Type B pancreatic cell (in vitro differentiated cells): ENCODE data around the gene STAB1. TPM values are rescaled to one million over a fixed set of nuclear protein-coding genes. Genes with fewer than 3 reads are reported as not detected.

ENCODE experiments used
- DNase-seq: peaks from one replicate; pipeline ENCODE4 v3.0.0; 2021; ENCODE audit warnings: mixed read lengths; ENCODE audit not compliant: unreplicated experiment; ENCODE audit errors: extremely low spot score
- H3K27ac Mint-ChIP-seq: 2 replicates; pipeline ENCODE4 v1.8.0; 2021; ENCODE audit warnings: mild to moderate bottlenecking, mixed read lengths
- H3K27me3 Mint-ChIP-seq: 2 replicates; pipeline ENCODE4 v1.8.0; 2021; ENCODE audit warnings: mixed read lengths
- H3K36me3 Mint-ChIP-seq: 2 replicates; pipeline ENCODE4 v1.8.0; 2021; ENCODE audit warnings: mixed read lengths
- H3K4me1 Mint-ChIP-seq: one replicate; pipeline ENCODE4 v1.8.0; 2021; ENCODE audit warnings: mixed read lengths; ENCODE audit not compliant: unreplicated experiment
- H3K4me3 Mint-ChIP-seq: 2 replicates; pipeline ENCODE4 v1.8.0; 2021; ENCODE audit warnings: mild to moderate bottlenecking, mixed read lengths
- H3K9me3 Mint-ChIP-seq: 2 replicates; pipeline ENCODE4 v1.8.0; 2021; ENCODE audit warnings: mixed read lengths
- total RNA-seq: library from RNA; stranded (reverse); gene quantifications from 2 replicates; pipeline ENCODE4 v1.2.1, GENCODE V29; 2021; ENCODE audit warnings: low replicate concordance
- TF ChIP-seq, protein P1 (sequence below): fragments of 200-600 bp; sonication (generic); conservative IDR thresholded peaks from 2 replicates; pipeline ENCODE4 v1.5.0; 2021; ENCODE audit warnings: antibody characterized with exemption, mild to moderate bottlenecking

The STAB1 gene
- total RNA-seq, 1 donor from 2014 or later = not detected

DNA sequence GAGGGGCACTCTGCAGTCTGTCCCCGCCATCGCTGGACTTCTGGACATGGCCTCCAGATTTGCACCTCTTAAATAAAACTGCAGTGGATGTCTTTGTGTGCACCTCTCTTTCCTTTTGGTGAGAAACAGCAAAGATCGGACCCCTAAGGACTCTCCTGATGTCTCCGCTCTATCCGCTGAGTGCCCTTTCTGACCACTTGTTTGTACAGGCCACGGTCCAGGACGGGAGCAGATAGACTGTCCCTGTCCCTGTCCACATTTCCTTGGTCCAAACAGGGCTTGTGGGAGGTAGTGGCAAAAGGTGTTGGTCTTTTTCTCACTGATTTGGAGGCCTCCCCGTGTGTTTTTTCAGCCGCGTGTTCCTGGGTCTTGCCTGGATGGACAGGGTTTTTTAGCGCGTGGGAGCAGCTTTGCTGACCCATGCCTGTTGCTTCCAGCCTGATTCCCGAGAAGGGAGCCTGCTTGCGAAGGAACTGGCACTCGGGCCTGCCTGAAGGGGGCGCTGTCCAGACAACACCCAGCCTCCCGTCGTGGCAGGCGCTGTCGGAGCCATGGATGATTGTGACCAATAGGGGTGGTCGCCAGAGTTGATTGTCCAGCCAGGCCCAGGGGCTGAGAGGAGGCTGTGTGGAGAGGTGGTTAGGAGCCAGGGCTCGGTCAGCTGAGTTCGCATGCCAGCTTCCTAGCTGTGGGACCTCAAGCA lies 13.2 kb upstream of the STAB1 start:
- no peak overlapping the region for H3K4me3 Mint-ChIP-seq
- no peak overlapping the region for H3K27ac Mint-ChIP-seq
- no peaks in the 10 kb centered on the region for H3K9me3 Mint-ChIP-seq

GRCh38 chr3:52483081-52483480 lies 12.1 kb upstream of the STAB1 start:
- peak overlapping the region; percentile 75 for H3K27ac Mint-ChIP-seq
- H3K9me3 Mint-ChIP-seq = no peaks in the 10 kb centered on the region
- H3K36me3 Mint-ChIP-seq = peaks cover 16% of the 10 kb centered on the region
- no peak for DNase-seq
- TF ChIP-seq, protein P1, sequence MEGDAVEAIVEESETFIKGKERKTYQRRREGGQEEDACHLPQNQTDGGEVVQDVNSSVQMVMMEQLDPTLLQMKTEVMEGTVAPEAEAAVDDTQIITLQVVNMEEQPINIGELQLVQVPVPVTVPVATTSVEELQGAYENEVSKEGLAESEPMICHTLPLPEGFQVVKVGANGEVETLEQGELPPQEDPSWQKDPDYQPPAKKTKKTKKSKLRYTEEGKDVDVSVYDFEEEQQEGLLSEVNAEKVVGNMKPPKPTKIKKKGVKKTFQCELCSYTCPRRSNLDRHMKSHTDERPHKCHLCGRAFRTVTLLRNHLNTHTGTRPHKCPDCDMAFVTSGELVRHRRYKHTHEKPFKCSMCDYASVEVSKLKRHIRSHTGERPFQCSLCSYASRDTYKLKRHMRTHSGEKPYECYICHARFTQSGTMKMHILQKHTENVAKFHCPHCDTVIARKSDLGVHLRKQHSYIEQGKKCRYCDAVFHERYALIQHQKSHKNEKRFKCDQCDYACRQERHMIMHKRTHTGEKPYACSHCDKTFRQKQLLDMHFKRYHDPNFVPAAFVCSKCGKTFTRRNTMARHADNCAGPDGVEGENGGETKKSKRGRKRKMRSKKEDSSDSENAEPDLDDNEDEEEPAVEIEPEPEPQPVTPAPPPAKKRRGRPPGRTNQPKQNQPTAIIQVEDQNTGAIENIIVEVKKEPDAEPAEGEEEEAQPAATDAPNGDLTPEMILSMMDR = no peak
- peaks cover 28% of the 10 kb centered on the region for H3K4me1 Mint-ChIP-seq
- no peak overlapping the region for H3K4me3 Mint-ChIP-seq
- no peaks in the 10 kb centered on the region for H3K27me3 Mint-ChIP-seq

More for the DNA sequence above, 13.2 kb upstream of the STAB1 start:
- TF ChIP-seq, protein P1 = peak; percentile 66
- Mint-ChIP-seq H3K27me3 (no peaks in the 10 kb centered on the region), H3K36me3 (peaks cover 17% of the 10 kb centered on the region), H3K4me1 (peaks cover 28% of the 10 kb centered on the region)
- DNase-seq = no peak

- H3K36me3 Mint-ChIP-seq = peaks cover 13% of the 10 kb centered on the region
- H3K4me1 Mint-ChIP-seq = peaks cover 28% of the 10 kb centered on the region
- DNase-seq = no peak
- H3K9me3 Mint-ChIP-seq = no peaks in the 10 kb centered on the region
- TF ChIP-seq, protein P1 = no peak
- H3K27ac Mint-ChIP-seq = peak overlapping the region; percentile 75
- peak overlapping the region; percentile 55 for H3K4me3 Mint-ChIP-seq
- no peaks in the 10 kb centered on the region for H3K27me3 Mint-ChIP-seq
Observed at GRCh38 chr3:52483577-52484381, 11.4 kb upstream of the STAB1 start.

DNA sequence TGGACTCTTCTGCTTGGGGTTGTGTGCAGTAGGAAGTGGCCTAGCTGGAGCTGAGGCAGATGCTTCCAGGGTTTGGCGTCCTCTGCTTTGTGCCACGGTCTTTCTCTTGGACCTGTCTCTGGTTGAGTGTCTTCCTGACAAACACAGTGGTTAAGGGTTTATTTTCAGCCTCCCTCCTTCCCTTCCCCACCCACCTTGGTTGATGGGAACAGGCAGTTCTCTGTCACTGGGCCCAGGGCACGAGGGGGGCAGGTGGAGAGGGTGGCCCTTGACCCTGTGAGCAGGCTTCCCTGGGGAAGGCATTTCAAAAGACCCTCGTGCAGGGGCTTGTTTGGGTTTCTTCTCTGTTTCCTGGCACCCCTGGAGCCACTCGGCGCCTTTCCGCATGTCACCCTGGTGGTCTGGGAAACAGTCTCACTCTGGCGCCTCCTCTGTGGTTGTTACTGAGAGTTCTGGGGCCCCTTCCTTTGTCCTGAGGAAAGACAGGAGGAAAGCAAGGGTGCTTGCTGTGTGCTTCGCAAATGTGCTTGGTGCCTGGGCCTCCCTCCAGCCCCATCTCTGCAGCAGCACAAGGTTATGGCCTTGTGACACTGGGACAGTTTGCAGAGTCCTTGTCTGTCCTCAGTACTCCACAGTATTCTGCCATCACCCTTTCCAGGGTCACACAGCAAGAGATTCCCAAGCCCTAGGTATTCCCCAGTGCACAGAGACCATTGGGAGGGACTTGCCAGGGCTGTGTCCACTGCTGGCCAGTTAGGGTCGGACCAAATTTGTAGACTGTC lies 10.3 kb upstream of the STAB1 start:
- no peak overlapping the region for H3K27ac Mint-ChIP-seq
- H3K4me3 Mint-ChIP-seq = no peak overlapping the region
- TF ChIP-seq, protein P1 = no peak
- no peak for DNase-seq
- peaks cover 28% of the 10 kb centered on the region for H3K4me1 Mint-ChIP-seq
- peaks cover 13% of the 10 kb centered on the region for H3K36me3 Mint-ChIP-seq
- H3K27me3 Mint-ChIP-seq = no peaks in the 10 kb centered on the region
- H3K9me3 Mint-ChIP-seq = no peaks in the 10 kb centered on the region

- TF ChIP-seq, protein P1 = no peak
- no peaks in the 10 kb centered on the region for H3K9me3 Mint-ChIP-seq
- DNase-seq = no peak
- H3K27me3 Mint-ChIP-seq = no peaks in the 10 kb centered on the region
- peaks cover 3% of the 10 kb centered on the region for H3K36me3 Mint-ChIP-seq
- no peak overlapping the region for H3K4me3 Mint-ChIP-seq
- H3K4me1 Mint-ChIP-seq = peaks cover 25% of the 10 kb centered on the region
- no peak overlapping the region for H3K27ac Mint-ChIP-seq
Observed at GRCh38 chr3:52487050-52487787, 7.9 kb upstream of the STAB1 start.
